ENCODE results near the gene CGB1. TPM values are rescaled to one million over a fixed set of nuclear protein-coding genes. Genes with fewer than 3 reads are reported as not detected.

The CGB1 gene
- total and polyA plus RNA-seq, 2 of the 8 experiments (the other 6 are each of a cell fraction or from before 2014, with no cell fraction given), result not detected

- H3K27ac ChIP-seq (ENCODE audit: low read depth, low read length), result no peak overlapping the region
- no peak overlapping the region for H3K18ac ChIP-seq (ENCODE audit: extremely low read depth, low read length)
- H3K36me3 ChIP-seq (ENCODE audit: control insufficient read depth in 2 of 4, insufficient read depth in 4 of 4, low read length in 3 of 4), result no peaks in the 10 kb centered on the region
- no peak overlapping the region for H2BK12ac ChIP-seq (ENCODE audit: low read depth, low read length)
- no peak overlapping the region for H2BK15ac ChIP-seq (ENCODE audit: low read length)
- no peak overlapping the region for H2AFZ ChIP-seq (ENCODE audit: low read length)
- ChIA-PET POLR2A (ENCODE audit: partially characterized antibody) (interaction anchor here (1.2 to 1.5 kb wide), 2 partner anchors 42 to 97 kb away, joined by 3 read pairs; no protein-coding TSS in a partner anchor), CTCF (ENCODE audit: partially characterized antibody) (interaction anchor here (1.1 to 3.5 kb wide), 4 partner anchors 8 to 63 kb away, joined by 3 to 25 read pairs (median 6); no protein-coding TSS in a partner anchor)
- TF ChIP-seq USF2 (IDR thresholded peaks at IDR 0.05; ENCODE audit: low read length) (no peak), JUN (IDR thresholded peaks at IDR 0.05; ENCODE audit: low read depth, low read length) (no peak), CREB1 (IDR thresholded peaks at IDR 0.05) (no peak), POU5F1 (IDR thresholded peaks at IDR 0.05; ENCODE audit: low read depth, low read length) (no peak), GABPA (IDR thresholded peaks at IDR 0.05; ENCODE audit: borderline replicate concordance, insufficient read depth, low read length) (no peak), JUND (IDR thresholded peaks at IDR 0.05; ENCODE audit: low read length) (no peak), RNF2 (IDR thresholded peaks at IDR 0.05; ENCODE audit: borderline replicate concordance, low read depth, low read length, missing control alignments, poor library complexity, severe bottlenecking) (no peak), EZH2 (IDR thresholded peaks at IDR 0.05; ENCODE audit: low read depth, low read length, severe bottlenecking) (no peak), KDM1A (IDR thresholded peaks at IDR 0.05; ENCODE audit: borderline replicate concordance, low read length) (no peak), HDAC6 (IDR thresholded peaks at IDR 0.05; ENCODE audit: low read depth, low read length) (no peak), EGR1 (IDR thresholded peaks at IDR 0.05; ENCODE audit: borderline replicate concordance, low read depth, low read length) (no peak), CEBPB (IDR thresholded peaks at IDR 0.05; ENCODE audit: low read depth, low read length) (no peak), RBBP5 (IDR thresholded peaks at IDR 0.05; ENCODE audit: borderline replicate concordance, low read depth, low read length) (no peak)
- no peak overlapping the region for H3K56ac ChIP-seq (replicated peaks; ENCODE audit: insufficient read length, low read depth, low read length)
- no peak overlapping the region for H2BK5ac ChIP-seq (ENCODE audit: low read depth, low read length)
- H3K23me2 ChIP-seq (ENCODE audit: low read depth, low read length), result peaks cover 12% of the 10 kb centered on the region
- no peak overlapping the region for H2BK120ac ChIP-seq (replicated peaks; ENCODE audit: low read depth, low read length)
- H4K8ac ChIP-seq (ENCODE audit: extremely low read depth, insufficient read depth, low read length), result no peak overlapping the region; the same call in 1 of the 2 replicates
- peaks cover 0 to 32% (median 26%) of the 10 kb centered on the region in 4 experiments; a peak in 6 of 7 replicates for H3K4me1 ChIP-seq (replicated peaks in 1 of 4; ENCODE audit: control insufficient read depth in 3 of 4, insufficient read depth in 4 of 4, low read length in 3 of 4)
- no peaks in the 10 kb centered on the region for H3K79me2 ChIP-seq (ENCODE audit: control insufficient read depth in 1 of 2, insufficient read depth in 2 of 2, low read length in 2 of 2)
- no peak overlapping the region for H2AK5ac ChIP-seq (ENCODE audit: low read depth, low read length)
- H3K79me1 ChIP-seq (ENCODE audit: low read depth, low read length), result no peaks in the 10 kb centered on the region
- peaks cover 10 to 44% (median 40%) of the 10 kb centered on the region in 4 experiments for H3K27me3 ChIP-seq (replicated peaks in 1 of 4; ENCODE audit: control insufficient read depth in 3 of 4, extremely low read depth in 1 of 4, insufficient read depth in 3 of 4, low read length in 3 of 4)
- no peak overlapping the region for H4K5ac ChIP-seq (ENCODE audit: insufficient read length, low read depth, low read length)
- H3K14ac ChIP-seq (ENCODE audit: insufficient read length), result no peak overlapping the region
- WGBS, 2 experiments (ENCODE audit: extremely low coverage in 1 of 2, insufficient coverage in 1 of 2, insufficient read length in 1 of 2, insufficient replicate concordance in 2 of 2, low coverage in 1 of 2, low lambda C conversion rate in 2 of 2, missing lambda C conversion rate in 1 of 2), result 83% methylated on average over 18 of the region's 25 CpGs; no CpG with 5 or more reads in 1 of the 2 experiments
- no peak overlapping the region for H3K23ac ChIP-seq (ENCODE audit: insufficient read length)
- no peak overlapping the region for H3K9ac ChIP-seq (replicated peaks in 1 of 4; ENCODE audit: extremely low read depth in 1 of 4, low read depth in 3 of 4, low read length in 3 of 4)
- H2BK20ac ChIP-seq (ENCODE audit: low read length), result no peak overlapping the region
- no peak overlapping the region for H4K91ac ChIP-seq (replicated peaks; ENCODE audit: insufficient read length, low read length)
- H3K9me3 ChIP-seq (ENCODE audit: insufficient read depth in 2 of 2, low read depth in 1 of 2, low read length in 1 of 2), result no peaks in the 10 kb centered on the region
- peaks cover 0 to 2% of the 10 kb centered on the region in 2 experiments for H4K20me1 ChIP-seq (replicated peaks in 1 of 2; ENCODE audit: control insufficient read depth in 1 of 2, insufficient read depth in 2 of 2, low read length in 2 of 2)
- H3K4ac ChIP-seq (replicated peaks; ENCODE audit: insufficient read length, low read depth, low read length), result no peak overlapping the region
- DNase-seq (ENCODE audit: low read depth in 1 of 2, low spot score in 2 of 2) (no peak), FAIRE-seq (no peak)
- no peak overlapping the region for H3K4me3 ChIP-seq (ENCODE audit: extremely low read depth in 1 of 4, insufficient read depth in 2 of 4, low read depth in 3 of 4, low read length in 4 of 4)
- H3K4me2 ChIP-seq (ENCODE audit: insufficient read depth in 1 of 2, low read depth in 2 of 2, low read length in 2 of 2), result no peak overlapping the region
Observed at GRCh38 chr19:49061445-49061844, 24.8 kb upstream of the CGB1 start.

Measured in H1 (cell line).